Measurements from ENCODE around the gene ZDHHC7. TPM values are rescaled to one million over a fixed set of nuclear protein-coding genes. Genes with fewer than 3 reads are reported as not detected.

The ZDHHC7 gene
- polyA plus RNA-seq, 2 of the 4 experiments (the other 2 are of a cell fraction): 42.3 to 58.0 TPM

DNA sequence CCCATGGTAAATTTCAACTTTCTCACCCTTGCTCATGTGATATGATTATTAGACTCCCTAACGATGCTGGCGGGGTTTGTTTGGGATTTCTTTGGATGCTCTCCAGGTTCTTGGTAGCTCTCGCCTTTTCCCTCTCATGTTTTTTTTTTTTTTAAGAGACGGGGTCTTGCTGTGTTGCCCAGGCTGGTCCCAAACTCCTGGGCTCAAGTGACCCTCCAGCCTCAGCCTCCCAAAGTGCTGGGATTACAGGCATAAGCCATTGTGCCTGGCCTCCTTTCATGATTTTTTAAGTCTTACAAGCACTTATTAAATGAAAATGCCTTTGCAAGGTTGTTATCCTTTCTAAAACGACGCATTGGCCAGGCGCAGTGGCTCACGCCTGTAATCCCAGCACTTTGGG lies 40.3 kb upstream of the ZDHHC7 start:
- ChIA-PET CTCF (no interaction called here), POLR2A (no interaction called here)

GRCh38 chr16:85051067-85051581 lies 39.8 kb upstream of the ZDHHC7 start:
- no peak for DNase-seq (ENCODE audit: low read depth in 1 of 2, low spot score in 1 of 2)
- WGBS (ENCODE audit: missing lambda C conversion rate): 80% methylated on average over 8 of the region's 8 CpGs
- H3K4me1 ChIP-seq: no peaks in the 10 kb centered on the region; the same call in 2 of the 3 replicates
- CTCF ChIA-PET: no interaction called here
- H3K4me2 ChIP-seq: no peak overlapping the region
- POLR2A ChIA-PET: no interaction called here
- FAIRE-seq: no peak
- no peak for ATAC-seq
- H3K27ac ChIP-seq: no peak overlapping the region
- no peaks in the 10 kb centered on the region for H3K9me3 ChIP-seq
- no peak overlapping the region for H3K4me3 ChIP-seq
- TF ChIP-seq SREBF2 (IDR thresholded peaks at IDR 0.05) (no peak), ZNF302 (CRISPR knock-in tag; IDR thresholded peaks at IDR 0.05) (no peak), ESRRA (IDR thresholded peaks at IDR 0.05; ENCODE audit: borderline replicate concordance, low read length) (no peak), PBX3 (IDR thresholded peaks at IDR 0.05) (no peak), KDM5A (IDR thresholded peaks at IDR 0.05) (no peak), TP53 (CRISPR knock-in tag; IDR thresholded peaks at IDR 0.05) (no peak), JUN (IDR thresholded peaks at IDR 0.05) (no peak), CEBPB (IDR thresholded peaks at IDR 0.05) (no peak), HOXB13 (CRISPR knock-in tag; IDR thresholded peaks at IDR 0.05; ENCODE audit: low read depth) (no peak), ZC3H11A (IDR thresholded peaks at IDR 0.05) (no peak), KDM1A (IDR thresholded peaks at IDR 0.05; ENCODE audit: low read depth) (no peak), CHD4 (IDR thresholded peaks at IDR 0.05; ENCODE audit: borderline replicate concordance) (no peak)
- TF ChIP-seq, protein P1, sequence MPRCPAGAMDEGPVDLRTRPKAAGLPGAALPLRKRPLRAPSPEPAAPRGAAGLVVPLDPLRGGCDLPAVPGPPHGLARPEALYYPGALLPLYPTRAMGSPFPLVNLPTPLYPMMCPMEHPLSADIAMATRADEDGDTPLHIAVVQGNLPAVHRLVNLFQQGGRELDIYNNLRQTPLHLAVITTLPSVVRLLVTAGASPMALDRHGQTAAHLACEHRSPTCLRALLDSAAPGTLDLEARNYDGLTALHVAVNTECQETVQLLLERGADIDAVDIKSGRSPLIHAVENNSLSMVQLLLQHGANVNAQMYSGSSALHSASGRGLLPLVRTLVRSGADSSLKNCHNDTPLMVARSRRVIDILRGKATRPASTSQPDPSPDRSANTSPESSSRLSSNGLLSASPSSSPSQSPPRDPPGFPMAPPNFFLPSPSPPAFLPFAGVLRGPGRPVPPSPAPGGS (IDR thresholded peaks at IDR 0.05): no peak

More for the DNA sequence above, 40.3 kb upstream of the ZDHHC7 start:
- DNase-seq (ENCODE audit: low read depth in 1 of 2, low spot score in 1 of 2): no peak
- no peak for ATAC-seq
- H3K4me1 ChIP-seq: no peaks in the 10 kb centered on the region; the same call in 2 of the 3 replicates
- FAIRE-seq: no peak
- H3K4me3 ChIP-seq: no peak overlapping the region
- no peak overlapping the region for H3K4me2 ChIP-seq
- H3K9me3 ChIP-seq: no peaks in the 10 kb centered on the region
- TF ChIP-seq JUNB (IDR thresholded peaks at IDR 0.05): no peak
- no peak for TF ChIP-seq NR3C1 (IDR thresholded peaks at IDR 0.05)
- TF ChIP-seq PBX3 (IDR thresholded peaks at IDR 0.05): no peak
- TF ChIP-seq, protein P2, sequence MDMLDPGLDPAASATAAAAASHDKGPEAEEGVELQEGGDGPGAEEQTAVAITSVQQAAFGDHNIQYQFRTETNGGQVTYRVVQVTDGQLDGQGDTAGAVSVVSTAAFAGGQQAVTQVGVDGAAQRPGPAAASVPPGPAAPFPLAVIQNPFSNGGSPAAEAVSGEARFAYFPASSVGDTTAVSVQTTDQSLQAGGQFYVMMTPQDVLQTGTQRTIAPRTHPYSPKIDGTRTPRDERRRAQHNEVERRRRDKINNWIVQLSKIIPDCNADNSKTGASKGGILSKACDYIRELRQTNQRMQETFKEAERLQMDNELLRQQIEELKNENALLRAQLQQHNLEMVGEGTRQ (IDR thresholded peaks at IDR 0.05): no peak
- no peak for TF ChIP-seq MYC (IDR thresholded peaks at IDR 0.05; ENCODE audit: borderline replicate concordance, low read length)
- TF ChIP-seq ELK1 (IDR thresholded peaks at IDR 0.05; ENCODE audit: low read depth, low read length): no peak
- TF ChIP-seq REST (IDR thresholded peaks at IDR 0.05): no peak
- no peak for TF ChIP-seq RARB (CRISPR knock-in tag; IDR thresholded peaks at IDR 0.05)
- no peak for TF ChIP-seq HDAC2 (IDR thresholded peaks at IDR 0.05)
- no peak for TF ChIP-seq FOXS1 (CRISPR knock-in tag; IDR thresholded peaks at IDR 0.05)
- no peak for TF ChIP-seq PHF8 (IDR thresholded peaks at IDR 0.05; ENCODE audit: borderline replicate concordance, low read depth)
- no peak for TF ChIP-seq CBX2 (IDR thresholded peaks at IDR 0.05; ENCODE audit: borderline replicate concordance, low read depth)
- no peak for TF ChIP-seq POLR2AphosphoS2 (conservative IDR thresholded peaks at IDR 0.05; ENCODE audit: low read length)
- TF ChIP-seq CEBPB (IDR thresholded peaks at IDR 0.05): no peak
- no peak for TF ChIP-seq ESRRA (IDR thresholded peaks at IDR 0.05; ENCODE audit: borderline replicate concordance, low read length)
- TF ChIP-seq KDM5A (IDR thresholded peaks at IDR 0.05): no peak
- no peak for TF ChIP-seq RFX5 (IDR thresholded peaks at IDR 0.05)
- TF ChIP-seq NFE2L2 (conservative IDR thresholded peaks at IDR 0.05; ENCODE audit: low read length): no peak
- WGBS (ENCODE audit: missing lambda C conversion rate): 90% methylated on average over 8 of the region's 8 CpGs
- H3K27ac ChIP-seq: no peak overlapping the region
